IPS DF 6.9 (cell line): ENCODE measurements around the gene TGFA.

ENCODE experiments used
- DNase-seq: peaks from one replicate; pipeline ENCODE4 v3.0.0-alpha.2; 2013; ENCODE audit warnings: low read depth, low spot score
- H3K27ac ChIP-seq: one replicate; pipeline ENCODE4 v1.5.1; 2013; ENCODE audit warnings: low read length, control low read depth
- H3K27me3 ChIP-seq: 2 replicates; pipeline ENCODE4 v1.6.1; 2013; ENCODE audit warnings: mild to moderate bottlenecking, low read length; ENCODE audit not compliant: control insufficient read depth, insufficient read depth
- H3K36me3 ChIP-seq: 2 replicates; pipeline ENCODE4 v1.6.1; 2013; ENCODE audit warnings: low read length; ENCODE audit not compliant: control insufficient read depth, insufficient read depth
- H3K4me1 ChIP-seq: 2 replicates; pipeline ENCODE4 v1.6.1; 2013; ENCODE audit warnings: low read length; ENCODE audit not compliant: control insufficient read depth, insufficient read depth
- H3K4me3 ChIP-seq: 2 replicates; pipeline ENCODE4 v1.5.1; 2013; ENCODE audit warnings: mild to moderate bottlenecking, low read length
- H3K9me3 ChIP-seq: 2 replicates; pipeline ENCODE4 v1.6.1; 2013; ENCODE audit warnings: low read length, inconsistent platforms; ENCODE audit not compliant: control insufficient read depth, insufficient read depth
- whole genome bisulfite sequencing: extraction: QIAGEN DNeasy Blood & Tissue Kit; methylation state at CpG from one replicate; pipeline ENCODE4 v1.1.7; 2013; ENCODE audit warnings: mixed read lengths, missing lambda C conversion rate; ENCODE audit not compliant: insufficient read length, insufficient coverage; 5-methylcytosine and 5-hydroxymethylcytosine counted together

TGFA gene

GRCh38 chr2:70525032-70525431, 28.6 kb downstream of the TGFA start:
- H3K27ac ChIP-seq, result no peak overlapping the region
- H3K4me3 ChIP-seq, result no peak overlapping the region
- no CpG with 5 or more reads among the region's 1 CpG for WGBS
- H3K9me3 ChIP-seq, result no peaks in the 10 kb centered on the region
- no peaks in the 10 kb centered on the region for H3K27me3 ChIP-seq
- H3K4me1 ChIP-seq, result no peaks in the 10 kb centered on the region
- no peaks in the 10 kb centered on the region for H3K36me3 ChIP-seq
- no peak for DNase-seq

DNA sequence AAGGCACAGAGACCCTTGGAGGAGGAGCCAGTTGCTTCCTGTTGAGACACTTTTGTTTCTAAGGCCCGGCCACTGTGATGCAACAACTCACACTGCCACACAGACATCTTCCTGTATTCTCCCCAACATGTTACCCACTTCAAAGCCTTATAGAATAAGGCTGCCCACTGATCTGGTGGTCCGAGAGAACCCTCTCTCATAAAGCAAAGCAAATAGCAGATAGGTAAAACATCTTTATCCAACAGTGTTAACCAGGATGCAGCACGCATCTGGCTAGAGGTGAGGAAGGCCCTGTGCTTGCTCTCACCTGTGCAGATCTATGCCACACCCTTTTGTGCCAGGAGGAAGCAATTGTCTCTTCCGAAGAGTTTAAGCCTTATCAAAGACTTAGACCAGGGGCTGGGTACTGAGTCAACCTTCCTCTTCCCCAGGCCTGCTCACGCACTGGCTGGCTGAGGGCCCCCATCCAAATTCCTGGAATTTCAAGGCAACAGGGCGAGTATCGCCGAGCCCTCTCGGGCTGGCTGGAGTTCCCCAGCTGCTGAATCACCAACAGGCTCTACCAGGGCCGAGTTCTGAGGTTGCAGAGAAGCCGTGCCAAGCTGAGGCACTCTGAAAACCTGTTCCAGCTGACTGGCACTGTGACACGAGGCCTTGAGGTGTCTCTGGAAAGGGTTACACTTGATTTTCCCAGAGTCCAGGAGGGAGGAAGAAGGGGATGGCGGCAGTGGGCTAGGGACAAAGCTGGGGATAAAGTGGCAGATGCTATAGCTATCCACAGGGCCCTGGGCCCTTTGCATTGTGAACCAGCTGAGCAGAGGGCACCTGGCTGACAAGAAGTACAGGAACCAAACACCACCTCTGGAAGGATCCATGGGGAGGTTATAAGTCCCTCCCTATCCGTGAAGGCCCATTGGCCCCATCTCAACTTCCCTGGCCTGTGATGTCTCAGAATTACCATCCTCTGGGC, 29.3 kb downstream of the TGFA start:
- no CpG with 5 or more reads among the region's 14 CpGs for WGBS
- H3K9me3 ChIP-seq, result no peaks in the 10 kb centered on the region
- H3K4me3 ChIP-seq, result no peak overlapping the region
- no peak for DNase-seq
- no peak overlapping the region for H3K27ac ChIP-seq
- no peaks in the 10 kb centered on the region for H3K4me1 ChIP-seq
- no peaks in the 10 kb centered on the region for H3K27me3 ChIP-seq
- H3K36me3 ChIP-seq, result no peaks in the 10 kb centered on the region

- Histone ChIP-seq H3K9me3 (no peaks in the 10 kb centered on the region), H3K27ac (no peak overlapping the region), H3K27me3 (no peaks in the 10 kb centered on the region), H3K4me1 (no peaks in the 10 kb centered on the region), H3K36me3 (no peaks in the 10 kb centered on the region), H3K4me3 (no peak overlapping the region)
- DNase-seq, result no peak
Observed at GRCh38 chr2:70523672-70523995, 30.0 kb downstream of the TGFA start.

DNA sequence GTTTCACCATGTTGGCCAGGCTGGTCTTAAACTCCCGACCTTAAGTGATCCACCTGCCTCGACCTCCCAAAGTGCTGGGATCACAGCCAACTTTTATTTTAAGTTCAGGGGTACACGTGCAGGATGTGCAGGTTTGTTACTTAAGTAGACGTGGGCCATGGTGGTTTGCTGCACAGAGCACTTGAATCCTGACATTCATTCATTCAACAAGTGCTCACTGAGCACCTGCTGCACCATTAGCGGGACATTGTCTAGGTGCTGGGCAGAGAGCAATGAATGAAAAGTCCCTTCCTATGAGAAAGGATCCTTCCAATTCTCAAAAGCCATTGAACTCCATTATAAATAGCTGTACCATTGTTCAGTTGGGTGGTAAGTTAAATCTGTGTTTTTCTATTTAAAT, 31.0 kb downstream of the TGFA start:
- Histone ChIP-seq H3K27me3 (no peaks in the 10 kb centered on the region), H3K4me3 (no peak overlapping the region), H3K4me1 (no peaks in the 10 kb centered on the region), H3K36me3 (no peaks in the 10 kb centered on the region), H3K9me3 (no peaks in the 10 kb centered on the region), H3K27ac (no peak overlapping the region)
- no peak for DNase-seq
- no CpG with 5 or more reads among the region's 5 CpGs for WGBS

DNA sequence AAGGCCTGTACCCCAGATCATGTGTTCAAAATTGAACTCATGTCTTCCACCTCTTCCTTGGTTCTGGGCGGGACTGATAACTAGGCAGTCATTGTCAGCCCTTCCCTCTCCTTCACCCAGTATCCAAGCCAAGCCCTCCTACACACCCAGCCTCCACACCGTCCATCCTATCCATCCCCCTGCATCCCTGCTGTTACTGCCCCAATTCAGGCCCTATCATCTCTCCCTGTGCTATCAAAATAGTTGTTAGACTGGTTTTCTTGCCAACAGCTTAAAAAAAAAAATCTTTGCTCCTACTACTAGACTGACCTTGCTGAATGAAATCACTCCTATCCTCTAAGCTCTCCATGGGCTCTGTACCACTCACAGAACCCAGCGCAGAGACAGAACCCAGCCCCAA, 32.8 kb downstream of the TGFA start:
- no peaks in the 10 kb centered on the region for H3K4me1 ChIP-seq
- H3K27me3 ChIP-seq, result no peaks in the 10 kb centered on the region
- no CpG with 5 or more reads among the region's 3 CpGs for WGBS
- H3K36me3 ChIP-seq, result no peaks in the 10 kb centered on the region
- DNase-seq, result no peak
- no peaks in the 10 kb centered on the region for H3K9me3 ChIP-seq
- H3K27ac ChIP-seq, result no peak overlapping the region
- no peak overlapping the region for H3K4me3 ChIP-seq

DNA sequence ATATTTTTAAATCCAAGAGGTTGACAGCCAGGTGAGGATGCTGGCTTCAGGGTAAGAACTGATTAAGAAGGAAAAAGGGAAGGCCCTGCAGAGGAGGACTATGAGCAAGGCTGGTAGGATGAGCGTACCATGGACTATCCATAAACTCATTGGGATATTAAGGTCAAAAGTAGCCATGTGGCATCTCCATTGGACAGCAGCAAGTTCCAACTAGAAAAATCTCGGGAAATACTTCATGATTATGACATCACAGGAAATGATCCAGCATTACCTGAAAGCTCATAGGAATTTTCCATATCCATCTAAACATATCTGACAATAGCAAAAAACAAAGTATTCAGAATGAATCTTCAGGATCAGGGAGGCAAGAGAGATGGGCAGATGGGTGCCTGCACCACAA, 34.2 kb downstream of the TGFA start:
- Histone ChIP-seq H3K27ac (no peak overlapping the region), H3K36me3 (no peaks in the 10 kb centered on the region), H3K27me3 (no peaks in the 10 kb centered on the region), H3K4me3 (no peak overlapping the region), H3K9me3 (no peaks in the 10 kb centered on the region), H3K4me1 (no peaks in the 10 kb centered on the region)
- DNase-seq, result no peak
- no CpG with 5 or more reads among the region's 2 CpGs for WGBS

DNA sequence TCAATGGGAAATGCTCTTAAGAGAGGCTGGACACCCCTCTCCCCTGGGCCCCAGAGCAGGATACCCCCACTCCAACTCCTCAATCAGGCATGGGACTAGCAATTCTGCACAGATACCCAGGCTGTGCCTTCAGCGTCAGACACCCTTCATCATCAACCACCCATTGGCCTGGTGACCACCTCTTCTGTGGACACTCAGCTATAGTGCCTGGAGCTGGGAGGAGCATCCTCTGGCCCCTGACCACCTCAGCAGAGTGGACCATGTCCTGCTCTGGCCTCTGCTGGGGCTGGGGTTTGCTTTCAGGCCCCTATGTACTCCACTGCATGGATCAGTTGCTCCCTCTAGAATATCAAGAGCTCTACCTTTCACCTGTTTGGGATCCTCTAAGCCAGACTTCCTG, 35.1 kb downstream of the TGFA start:
- H3K9me3 ChIP-seq, result no peaks in the 10 kb centered on the region
- H3K36me3 ChIP-seq, result no peaks in the 10 kb centered on the region
- H3K4me1 ChIP-seq, result no peaks in the 10 kb centered on the region
- WGBS, result no CpG with 5 or more reads among the region's 1 CpG
- H3K4me3 ChIP-seq, result no peak overlapping the region
- H3K27ac ChIP-seq, result no peak overlapping the region
- DNase-seq, result no peak
- H3K27me3 ChIP-seq, result no peaks in the 10 kb centered on the region

DNA sequence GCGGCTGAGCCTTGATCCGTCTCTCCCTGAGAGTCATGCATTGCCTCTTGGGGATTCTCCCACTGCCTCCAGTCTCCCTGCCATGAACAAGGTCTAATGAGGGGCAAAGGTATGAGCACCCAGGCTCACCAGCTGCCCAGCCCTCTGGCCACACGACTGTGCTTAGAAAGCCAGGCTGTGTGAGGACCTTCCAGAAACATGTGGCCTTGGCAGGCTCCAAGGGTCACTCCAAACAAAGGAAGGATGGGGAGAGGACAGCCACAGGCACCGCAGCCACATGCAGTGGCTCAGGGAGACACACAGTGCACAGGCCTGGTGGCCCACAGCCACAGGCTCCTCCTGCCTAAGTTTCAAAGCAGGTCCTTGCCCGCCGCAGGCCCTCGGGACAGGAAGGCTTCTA, 35.8 kb downstream of the TGFA start:
- Histone ChIP-seq H3K4me1 (no peaks in the 10 kb centered on the region), H3K4me3 (no peak overlapping the region), H3K36me3 (no peaks in the 10 kb centered on the region), H3K9me3 (no peaks in the 10 kb centered on the region), H3K27ac (no peak overlapping the region), H3K27me3 (no peaks in the 10 kb centered on the region)
- no CpG with 5 or more reads among the region's 7 CpGs for WGBS
- no peak for DNase-seq

DNA sequence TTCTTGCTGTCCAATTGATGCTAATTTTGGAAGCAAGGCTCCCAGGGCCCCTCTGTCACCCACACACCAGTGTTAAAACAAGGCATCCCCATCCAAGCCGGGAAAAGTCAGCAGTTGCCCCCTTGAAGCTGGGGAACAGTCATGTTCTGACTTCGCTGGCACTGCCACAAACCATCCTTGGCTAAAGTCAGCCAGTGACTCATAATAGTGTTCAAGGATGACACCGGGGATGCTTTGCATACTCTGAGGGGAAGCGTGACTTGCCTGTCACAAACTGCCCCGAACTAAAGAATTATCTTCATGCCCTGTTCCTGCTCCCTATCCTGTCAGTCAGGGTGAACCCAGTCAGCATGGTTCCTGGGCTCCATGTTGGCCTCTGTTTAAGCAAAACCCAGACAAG, 37.0 kb downstream of the TGFA start:
- Histone ChIP-seq H3K27me3 (no peaks in the 10 kb centered on the region), H3K4me3 (no peak overlapping the region), H3K4me1 (no peaks in the 10 kb centered on the region), H3K27ac (no peak overlapping the region), H3K36me3 (no peaks in the 10 kb centered on the region), H3K9me3 (no peaks in the 10 kb centered on the region)
- no peak for DNase-seq
- WGBS, result no CpG with 5 or more reads among the region's 5 CpGs

DNA sequence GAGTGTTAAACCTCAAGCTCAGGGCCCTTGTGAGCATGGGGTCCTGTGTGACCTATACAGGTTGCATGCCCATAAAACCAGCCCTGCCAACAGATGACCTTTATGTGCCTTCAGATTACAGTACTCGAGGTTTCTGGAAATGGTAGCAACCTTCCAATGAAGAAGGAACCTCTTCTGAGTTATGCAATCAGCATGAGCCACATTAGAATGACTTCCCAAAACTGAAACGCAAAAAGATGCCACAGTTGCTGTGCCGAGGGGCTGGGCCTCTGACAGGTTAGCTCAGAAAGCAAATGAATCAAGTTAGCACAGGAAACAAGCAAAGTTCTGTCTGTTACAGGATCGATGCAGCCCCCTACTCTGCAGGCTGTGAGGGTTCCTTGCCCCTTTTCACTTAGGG, 37.7 kb downstream of the TGFA start:
- H3K27me3 ChIP-seq, result no peaks in the 10 kb centered on the region
- no peaks in the 10 kb centered on the region for H3K4me1 ChIP-seq
- H3K36me3 ChIP-seq, result no peaks in the 10 kb centered on the region
- H3K4me3 ChIP-seq, result no peak overlapping the region
- no peaks in the 10 kb centered on the region for H3K9me3 ChIP-seq
- no CpG with 5 or more reads among the region's 4 CpGs for WGBS
- H3K27ac ChIP-seq, result no peak overlapping the region
- no peak for DNase-seq

DNA sequence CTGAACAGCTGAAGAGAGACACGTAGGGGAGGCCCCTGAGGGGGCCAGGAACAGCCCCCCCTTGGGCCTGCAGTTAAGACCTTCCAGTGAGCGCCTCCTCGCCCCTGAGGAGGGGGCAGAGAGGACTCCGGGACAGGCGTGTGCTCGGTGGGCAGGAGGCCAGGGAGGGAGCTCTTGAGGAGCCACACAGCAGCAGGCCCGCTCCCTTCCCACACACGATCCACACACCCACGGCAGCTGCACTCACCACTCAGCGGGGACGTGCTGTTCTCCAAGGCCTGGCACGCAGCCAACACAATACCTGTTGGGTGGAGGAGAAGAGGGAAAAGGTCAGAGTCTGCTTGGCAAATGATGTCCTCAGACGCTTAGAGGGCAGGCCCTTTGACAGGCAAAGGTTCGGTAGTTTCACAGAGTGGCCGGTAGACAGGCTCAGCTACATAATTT, 39.0 kb downstream of the TGFA start:
- no peak overlapping the region for H3K4me3 ChIP-seq
- no peak for DNase-seq
- no peaks in the 10 kb centered on the region for H3K27me3 ChIP-seq
- H3K27ac ChIP-seq, result no peak overlapping the region
- no peaks in the 10 kb centered on the region for H3K9me3 ChIP-seq
- H3K4me1 ChIP-seq, result no peaks in the 10 kb centered on the region
- no peaks in the 10 kb centered on the region for H3K36me3 ChIP-seq
- WGBS, result no CpG with 5 or more reads among the region's 15 CpGs
